SU-DHL-6 (cell line): Measurements from ENCODE around the gene MED12L.

Source experiments
- H2AFZ ChIP-seq: fragments of 200-600 bp; sonication (generic); 2 replicates; pipeline ENCODE4 v1.6.1; 2014; ENCODE audit warnings: low read depth, mild to moderate bottlenecking, moderate library complexity, mixed read lengths, antibody characterized with exemption, low read length; ENCODE audit not compliant: severe bottlenecking
- H3F3A ChIP-seq: fragments of 200-600 bp; shearing (Covaris generic); 2 replicates; pipeline ENCODE4 v1.6.0; 2016; ENCODE audit warnings: antibody characterized with exemption, mild to moderate bottlenecking; ENCODE audit not compliant: insufficient read depth
- H3K27ac ChIP-seq: fragments of 200-600 bp; sonication (generic); 2 replicates; pipeline ENCODE4 v1.5.1; 2016; ENCODE audit warnings: low read depth, mild to moderate bottlenecking, low read length, moderate library complexity, mixed read lengths
- H3K27me3 ChIP-seq: fragments of 200-600 bp; sonication (generic), shearing (Covaris generic); 2 replicates; pipeline ENCODE4 v1.6.0; 2014; ENCODE audit warnings: mild to moderate bottlenecking, low read length
- H3K36me3 ChIP-seq: fragments of 200-600 bp; sonication (generic); 2 replicates; pipeline ENCODE4 v1.6.1; 2014; ENCODE audit warnings: mild to moderate bottlenecking, low read length, mixed read lengths
- H3K4me2 ChIP-seq: fragments of 300-600, 200-600 bp; shearing (Covaris generic), sonication (generic); 2 replicates; pipeline ENCODE4 v1.6.0; 2014; ENCODE audit warnings: low read length, low read depth, mild to moderate bottlenecking; ENCODE audit not compliant: poor library complexity, severe bottlenecking
- H3K4me3 ChIP-seq: fragments of 200-600 bp; sonication (generic); 2 replicates; pipeline ENCODE4 v1.5.1; 2014; ENCODE audit warnings: antibody characterized with exemption, low read length, mild to moderate bottlenecking, mixed read lengths; ENCODE audit not compliant: insufficient read depth, poor library complexity, severe bottlenecking
- H3K79me2 ChIP-seq: fragments of 200-600 bp; sonication (generic); 2 replicates; pipeline ENCODE4 v1.6.1; 2014; ENCODE audit warnings: mild to moderate bottlenecking, low read length, moderate library complexity; ENCODE audit not compliant: insufficient read depth
- H3K9ac ChIP-seq: fragments of 200-600 bp; sonication (generic); 2 replicates; pipeline ENCODE4 v1.7.0; 2014; ENCODE audit warnings: mild to moderate bottlenecking, low read length
- H3K9me2 ChIP-seq: fragments of 200-600 bp; sonication (generic); replicated peaks from 2 replicates; pipeline ENCODE4 v1.6.1; 2014; ENCODE audit warnings: low read length; ENCODE audit not compliant: insufficient read depth
- H3K9me3 ChIP-seq: fragments of 200-600 bp; sonication (generic); 2 replicates; pipeline ENCODE4 v1.6.1; 2014; ENCODE audit warnings: low read length, mixed read lengths; ENCODE audit not compliant: insufficient read depth
- H4K20me1 ChIP-seq: fragments of 200-600 bp; sonication (generic); 2 replicates; pipeline ENCODE4 v1.6.1; 2014; ENCODE audit warnings: low read depth, mild to moderate bottlenecking, antibody characterized with exemption, low read length, moderate library complexity, mixed read lengths
- EZH2phosphoT487 ChIP-seq: fragments of 200-600 bp; sonication (generic), shearing (Covaris generic); conservative IDR thresholded peaks from 2 replicates; pipeline ENCODE4 v1.6.1; 2018; ENCODE audit warnings: mild to moderate bottlenecking, antibody characterized with exemption, low read length, moderate library complexity, mixed read lengths
- TF ChIP-seq, protein P1 (sequence below): fragments of 200-600 bp; sonication (generic); IDR thresholded peaks from one replicate; pipeline ENCODE4 v1.5.1; 2017; ENCODE audit warnings: antibody characterized with exemption, mild to moderate bottlenecking, low read length, moderate library complexity; ENCODE audit not compliant: insufficient read depth, poor library complexity, severe bottlenecking

MED12L gene

DNA sequence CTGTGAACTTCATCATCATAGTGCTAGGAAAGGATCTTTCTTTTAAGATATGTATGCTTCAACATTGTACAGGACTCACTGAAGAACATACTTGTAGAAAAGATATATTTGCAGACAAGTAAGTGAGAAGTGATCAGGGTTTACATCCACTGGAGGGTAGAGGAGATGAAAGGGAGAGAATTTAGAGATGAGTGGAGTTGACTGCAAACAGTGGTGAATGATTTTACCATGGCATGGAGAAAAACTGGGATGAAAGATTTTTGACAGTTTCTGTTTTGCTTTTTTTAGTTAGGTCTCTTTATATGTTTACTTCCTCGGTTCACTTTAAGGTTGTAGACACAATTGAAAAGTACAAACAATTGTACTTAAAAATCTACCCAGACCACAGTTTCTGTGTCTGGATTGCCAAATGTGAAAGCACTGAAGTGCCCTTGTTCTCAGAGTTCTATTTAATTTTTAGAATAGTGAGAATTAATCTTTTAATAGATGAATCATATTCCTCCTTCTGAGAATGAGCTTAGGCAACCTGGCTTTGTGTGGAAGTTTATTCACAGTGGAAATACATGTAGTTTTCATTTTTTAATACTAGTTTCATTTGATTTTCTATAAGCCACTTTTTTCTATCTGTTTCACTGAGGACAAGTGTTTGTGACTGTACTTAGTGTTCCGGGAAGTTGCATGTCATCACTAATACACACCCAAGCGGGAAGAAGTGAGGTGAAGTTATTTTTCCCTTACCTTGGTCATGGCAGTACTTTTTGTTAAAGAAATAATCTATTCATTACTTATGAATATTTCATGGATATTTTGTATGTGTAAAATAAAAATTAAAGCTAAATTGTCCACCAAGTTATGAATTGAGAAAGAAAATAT, 119.3 kb downstream of the MED12L start:
- H3K79me2 ChIP-seq: no peaks in the 10 kb centered on the region
- no peaks in the 10 kb centered on the region for H4K20me1 ChIP-seq
- TF ChIP-seq EZH2phosphoT487: no peak
- TF ChIP-seq, protein P1, sequence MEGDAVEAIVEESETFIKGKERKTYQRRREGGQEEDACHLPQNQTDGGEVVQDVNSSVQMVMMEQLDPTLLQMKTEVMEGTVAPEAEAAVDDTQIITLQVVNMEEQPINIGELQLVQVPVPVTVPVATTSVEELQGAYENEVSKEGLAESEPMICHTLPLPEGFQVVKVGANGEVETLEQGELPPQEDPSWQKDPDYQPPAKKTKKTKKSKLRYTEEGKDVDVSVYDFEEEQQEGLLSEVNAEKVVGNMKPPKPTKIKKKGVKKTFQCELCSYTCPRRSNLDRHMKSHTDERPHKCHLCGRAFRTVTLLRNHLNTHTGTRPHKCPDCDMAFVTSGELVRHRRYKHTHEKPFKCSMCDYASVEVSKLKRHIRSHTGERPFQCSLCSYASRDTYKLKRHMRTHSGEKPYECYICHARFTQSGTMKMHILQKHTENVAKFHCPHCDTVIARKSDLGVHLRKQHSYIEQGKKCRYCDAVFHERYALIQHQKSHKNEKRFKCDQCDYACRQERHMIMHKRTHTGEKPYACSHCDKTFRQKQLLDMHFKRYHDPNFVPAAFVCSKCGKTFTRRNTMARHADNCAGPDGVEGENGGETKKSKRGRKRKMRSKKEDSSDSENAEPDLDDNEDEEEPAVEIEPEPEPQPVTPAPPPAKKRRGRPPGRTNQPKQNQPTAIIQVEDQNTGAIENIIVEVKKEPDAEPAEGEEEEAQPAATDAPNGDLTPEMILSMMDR: no peak
- no peaks in the 10 kb centered on the region for H3K36me3 ChIP-seq
- no peak overlapping the region for H3K27ac ChIP-seq
- H3K4me2 ChIP-seq: no peak overlapping the region
- no peaks in the 10 kb centered on the region for H3F3A ChIP-seq
- H3K4me3 ChIP-seq: no peak overlapping the region
- H2AFZ ChIP-seq: no peak overlapping the region
- no peaks in the 10 kb centered on the region for H3K27me3 ChIP-seq
- H3K9me3 ChIP-seq: no peaks in the 10 kb centered on the region
- no peaks in the 10 kb centered on the region for H3K9me2 ChIP-seq
- no peak overlapping the region for H3K9ac ChIP-seq

DNA sequence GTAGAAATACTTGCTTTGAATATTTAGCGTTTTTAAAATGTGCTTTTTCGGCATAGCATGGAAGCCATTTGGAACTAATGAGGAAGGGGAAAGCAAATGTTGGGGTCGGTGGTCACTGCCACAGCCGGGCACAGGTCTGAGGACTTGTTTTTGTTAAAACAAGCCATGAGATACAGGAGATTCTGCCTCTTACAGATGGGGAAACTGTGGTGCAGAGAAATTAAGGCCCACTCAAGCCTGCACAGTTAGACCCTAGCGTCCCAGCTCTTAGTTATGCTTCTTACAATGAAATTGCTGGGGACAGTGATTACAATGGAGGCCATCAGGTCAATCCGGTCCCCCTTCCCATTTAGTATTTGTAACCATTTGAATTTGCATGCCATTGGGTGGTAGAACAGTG, 120.0 kb downstream of the MED12L start:
- Histone ChIP-seq H4K20me1 (no peaks in the 10 kb centered on the region), H3K4me2 (no peak overlapping the region), H2AFZ (no peak overlapping the region), H3K4me3 (no peak overlapping the region), H3F3A (no peaks in the 10 kb centered on the region), H3K27ac (no peak overlapping the region), H3K9ac (no peak overlapping the region), H3K36me3 (no peaks in the 10 kb centered on the region), H3K27me3 (no peaks in the 10 kb centered on the region), H3K79me2 (no peaks in the 10 kb centered on the region), H3K9me3 (no peaks in the 10 kb centered on the region), H3K9me2 (no peaks in the 10 kb centered on the region)
- TF ChIP-seq, protein P1: no peak
- TF ChIP-seq EZH2phosphoT487: no peak

DNA sequence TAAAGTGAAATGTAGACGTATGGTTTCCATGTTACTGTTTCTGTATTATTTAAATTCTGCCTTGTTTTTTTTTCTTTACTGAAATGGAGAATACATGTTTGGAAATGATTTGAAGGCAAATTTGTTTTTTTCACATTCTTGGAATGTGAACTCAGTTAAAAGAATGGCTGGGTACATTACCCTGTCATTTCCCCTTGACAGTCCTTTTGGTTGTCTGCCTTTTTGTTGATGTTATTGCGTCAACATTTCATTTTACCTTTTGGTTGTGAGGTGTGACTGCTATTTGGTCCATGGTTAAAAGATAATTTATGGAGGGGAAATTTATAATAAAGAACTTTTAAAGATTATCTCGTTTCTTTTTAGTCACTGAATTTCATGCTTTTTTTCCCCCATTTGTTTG, 120.7 kb downstream of the MED12L start:
- Histone ChIP-seq H3K9me3 (no peaks in the 10 kb centered on the region), H3K27ac (no peak overlapping the region), H3F3A (no peaks in the 10 kb centered on the region), H3K9me2 (no peaks in the 10 kb centered on the region), H3K4me2 (no peak overlapping the region), H3K9ac (no peak overlapping the region), H3K36me3 (no peaks in the 10 kb centered on the region), H4K20me1 (no peaks in the 10 kb centered on the region), H2AFZ (no peak overlapping the region), H3K4me3 (no peak overlapping the region), H3K79me2 (no peaks in the 10 kb centered on the region), H3K27me3 (no peaks in the 10 kb centered on the region)
- no peak for TF ChIP-seq EZH2phosphoT487

DNA sequence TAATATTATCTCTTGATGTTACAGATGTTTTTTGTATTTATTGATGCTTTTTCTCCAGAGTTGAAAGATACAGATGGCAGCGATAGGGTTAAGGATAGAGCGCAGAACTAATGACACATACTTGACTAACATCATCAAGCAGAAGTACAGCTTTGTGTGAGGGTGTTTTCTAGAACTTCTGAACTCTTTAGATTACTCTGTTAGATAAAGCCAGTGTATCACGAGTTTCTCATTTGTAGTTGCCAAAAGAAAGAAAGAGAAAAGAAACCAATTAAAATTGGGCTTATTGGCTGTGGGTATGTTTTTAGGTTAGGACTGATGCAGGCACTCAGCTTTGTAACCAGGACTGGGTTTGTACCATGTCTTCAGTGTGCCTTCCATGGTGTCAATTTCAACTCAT, 124.2 kb downstream of the MED12L start:
- Histone ChIP-seq H3F3A (no peaks in the 10 kb centered on the region), H3K9me2 (no peaks in the 10 kb centered on the region), H3K27ac (no peak overlapping the region), H2AFZ (no peak overlapping the region), H3K4me3 (no peak overlapping the region), H3K79me2 (no peaks in the 10 kb centered on the region), H3K4me2 (no peak overlapping the region), H3K27me3 (no peaks in the 10 kb centered on the region), H4K20me1 (no peaks in the 10 kb centered on the region), H3K9me3 (no peaks in the 10 kb centered on the region), H3K36me3 (no peaks in the 10 kb centered on the region), H3K9ac (no peak overlapping the region)
- TF ChIP-seq, protein P1: no peak
- no peak for TF ChIP-seq EZH2phosphoT487
